HEK293T (cell line): Measurements from ENCODE around the gene MRPL10.

Experiments
- CTCF ChIA-PET: fragments of 350-600 bp; formaldehyde crosslinking; extraction: SDS; loops from one replicate; lab custom pipeline; 2021; ENCODE audit warnings: antibody characterized with exemption, inconsistent platforms; lab: Yijun Ruan, JAX
- POLR2A ChIA-PET: fragments of 350-600 bp; formaldehyde crosslinking; extraction: SDS; loops from one replicate; lab custom pipeline; 2020; ENCODE audit warnings: antibody characterized with exemption, inconsistent platforms; lab: Yijun Ruan, JAX
- DNase-seq: peaks from one replicate; pipeline ENCODE4 v3.0.0; 2012; ENCODE audit warnings: mixed read lengths; ENCODE audit errors: extremely low spot score
- ARNT ChIP-seq: fragments of 450-650 bp; IDR thresholded peaks from 2 replicates; pipeline ENCODE4 v1.6.1; 2017; ENCODE audit warnings: mild to moderate bottlenecking
- BHLHE40 ChIP-seq: fragments of 450-650 bp; IDR thresholded peaks from 2 replicates; pipeline ENCODE4 v1.6.1; 2016; ENCODE audit warnings: mild to moderate bottlenecking, moderate library complexity, borderline replicate concordance
- CTBP1 ChIP-seq: fragments of 450-650 bp; IDR thresholded peaks from 2 replicates; pipeline ENCODE4 v1.6.1; 2016; ENCODE audit warnings: borderline replicate concordance
- ELF4 ChIP-seq: fragments of 450-650 bp; IDR thresholded peaks from 2 replicates; pipeline ENCODE4 v1.6.1; 2017; ENCODE audit warnings: antibody characterized with exemption
- FOXA1 ChIP-seq: fragments of 450-650 bp; IDR thresholded peaks from 2 replicates; pipeline ENCODE4 v1.6.1; 2016; ENCODE audit warnings: mild to moderate bottlenecking
- FOXK2 ChIP-seq: fragments of 450-650 bp; IDR thresholded peaks from 2 replicates; pipeline ENCODE4 v1.6.1; 2016; ENCODE audit warnings: mild to moderate bottlenecking
- FOXM1 ChIP-seq: fragments of 450-650 bp; IDR thresholded peaks from 2 replicates; pipeline ENCODE4 v1.6.1; 2017; ENCODE audit warnings: mild to moderate bottlenecking, borderline replicate concordance
- HDGF ChIP-seq: fragments of 450-650 bp; IDR thresholded peaks from 2 replicates; pipeline ENCODE4 v1.6.1; 2017; ENCODE audit warnings: antibody characterized with exemption, borderline replicate concordance
- L3MBTL2 ChIP-seq: fragments of 450-650 bp; conservative IDR thresholded peaks from 2 replicates; pipeline ENCODE4 v1.6.1; 2016; ENCODE audit warnings: mild to moderate bottlenecking
- LEF1 ChIP-seq: fragments of 450-650 bp; IDR thresholded peaks from 2 replicates; pipeline ENCODE4 v1.6.1; 2017; ENCODE audit warnings: mild to moderate bottlenecking, borderline replicate concordance
- NFRKB ChIP-seq: fragments of 450-650 bp; IDR thresholded peaks from 2 replicates; pipeline ENCODE4 v1.6.1; 2016; ENCODE audit warnings: mild to moderate bottlenecking, moderate library complexity
- PKNOX1 ChIP-seq: fragments of 450-650 bp; IDR thresholded peaks from 2 replicates; pipeline ENCODE4 v1.6.1; 2016
- SP1 ChIP-seq: fragments of 450-650 bp; IDR thresholded peaks from 2 replicates; pipeline ENCODE4 v1.6.1; 2017
- SUZ12 ChIP-seq: fragments of 450-650 bp; IDR thresholded peaks from 2 replicates; pipeline ENCODE4 v1.6.1; 2016; ENCODE audit warnings: mild to moderate bottlenecking
- TARDBP ChIP-seq: fragments of 450-650 bp; IDR thresholded peaks from 2 replicates; pipeline ENCODE4 v1.6.1; 2016
- ZNF384 ChIP-seq: fragments of 450-650 bp; IDR thresholded peaks from 2 replicates; pipeline ENCODE4 v1.6.1; 2016

Gene MRPL10

GRCh38 chr17:47841488-47842291 lies 10.3 kb upstream of the MRPL10 start:
- TF ChIP-seq HDGF, result no peak
- TF ChIP-seq FOXK2, result no peak
- TF ChIP-seq FOXM1, result no peak
- TF ChIP-seq BHLHE40, result no peak
- no peak for TF ChIP-seq SUZ12
- no peak for TF ChIP-seq TARDBP
- no peak for TF ChIP-seq PKNOX1
- POLR2A ChIA-PET, result interaction anchor here (0.8 to 6.4 kb wide), 14 partner anchors 9 to 170 kb away, joined by 3 to 79 read pairs (median 4); partner anchors contain the start of genes LRRC46, MRPL10, OSBPL7 and PNPO

GRCh38 chr17:47840742-47841487 lies 9.6 kb upstream of the MRPL10 start, which contains the start of gene SCRN2:
Gene SCRN2 (minus strand): TSS chr17:47841273. CDS start chr17:47840843, 430 bp downstream.
- TF ChIP-seq L3MBTL2, result peak; percentile 42
- peak; percentile 36; the same call in 1 of the 2 replicates for TF ChIP-seq TARDBP
- no peak for TF ChIP-seq BHLHE40
- POLR2A ChIA-PET, result interaction anchor here (0.6 to 6.4 kb wide), 15 partner anchors 10 to 262 kb away, joined by 3 to 79 read pairs (median 4); partner anchors contain the start of genes LRRC46, MRPL10, OSBPL7 and PNPO
- CTCF ChIA-PET, result interaction anchor here (0.6 to 11.6 kb wide), 14 partner anchors 9 to 940 kb away, joined by 3 to 355 read pairs (median 3); partner anchors contain the start of genes LRRC46, MRPL10, OSBPL7 and SP2
- DNase-seq, result peak; percentile 90

More at GRCh38 chr17:47841488-47842291, 10.3 kb upstream of the MRPL10 start:
- no peak for DNase-seq
- CTCF ChIA-PET, result interaction anchor here (0.6 to 11.6 kb wide), 14 partner anchors 10 to 939 kb away, joined by 3 to 355 read pairs (median 3); partner anchors contain the start of genes CDK5RAP3, LRRC46, MRPL10 and OSBPL7

GRCh38 chr17:47840001-47840741 lies 8.8 kb upstream of the MRPL10 start:
- POLR2A ChIA-PET, result interaction anchor here (0.6 to 6.4 kb wide), 10 partner anchors 9 to 262 kb away, joined by 3 to 79 read pairs (median 5); partner anchors contain the start of genes LRRC46, MRPL10, OSBPL7 and PNPO
- CTCF ChIA-PET, result interaction anchor here (0.6 to 11.6 kb wide), 5 partner anchors 9 to 106 kb away, joined by 3 to 355 read pairs (median 5); partner anchors contain the start of genes LRRC46, MRPL10 and SP2
- DNase-seq, result no peak
- TF ChIP-seq SUZ12 (no peak), ELF4 (no peak), FOXK2 (no peak), NFRKB (no peak), FOXM1 (no peak), ZNF384 (no peak), HDGF (no peak)

GRCh38 chr17:47839071-47839470 lies 7.7 kb upstream of the MRPL10 start:
- TF ChIP-seq LEF1, result no peak
- POLR2A ChIA-PET, result interaction anchor here (0.6 to 6.4 kb wide), 5 partner anchors 8 to 102 kb away, joined by 3 to 79 read pairs (median 5); partner anchors contain the start of genes LRRC46, MRPL10, PNPO and SP2
- CTCF ChIA-PET, result interaction anchor here (11.6 kb wide), 1 partner anchor 48 kb away, joined by 355 read pairs; the partner anchor contains the start of gene SP2
- DNase-seq, result no peak

GRCh38 chr17:47838636-47839035 lies 7.3 kb upstream of the MRPL10 start:
- TF ChIP-seq ARNT (no peak), HDGF (no peak), FOXA1 (no peak)
- POLR2A ChIA-PET, result interaction anchor here (0.9 to 6.4 kb wide), 4 partner anchors 7 to 103 kb away, joined by 3 to 79 read pairs (median 8); partner anchors contain the start of genes LRRC46, MRPL10, PNPO and SP2
- CTCF ChIA-PET, result no interaction called here
- no peak for DNase-seq

GRCh38 chr17:47837401-47838039 lies 6.2 kb upstream of the MRPL10 start:
- TF ChIP-seq PKNOX1 (no peak), TARDBP (no peak), SP1 (no peak), LEF1 (no peak), BHLHE40 (no peak), SUZ12 (no peak), NFRKB (no peak), ARNT (no peak), FOXK2 (no peak), L3MBTL2 (no peak), HDGF (no peak), FOXA1 (no peak), ELF4 (no peak), ZNF384 (no peak), CTBP1 (no peak), FOXM1 (no peak)
- ChIA-PET POLR2A (interaction anchor here (0.6 to 1.4 kb wide), 4 partner anchors 16 to 67 kb away, joined by 3 to 5 read pairs (median 4); partner anchors contain the start of genes OSBPL7 and SP2), CTCF (interaction anchor here (0.6 to 2.0 kb wide), 3 partner anchors 9 to 53 kb away, joined by 3 to 6 read pairs (median 4); no protein-coding TSS in a partner anchor)
- DNase-seq, result no peak
